Subcutaneous adipose tissue (tissue), 4 donors: ENCODE data around the gene ALKAL2. TPM values are rescaled to one million over a fixed set of nuclear protein-coding genes. Genes with fewer than 3 reads are reported as not detected.

Source experiments
- CTCF ChIP-seq: fragments of 450-650 bp; IDR thresholded peaks from one replicate; pipeline ENCODE4 v1.5.1; 2016; ENCODE audit warnings: low read depth, mild to moderate bottlenecking, control low read depth, antibody characterized with exemption, moderate library complexity
- total RNA-seq, 4 donors: library from RNA; depleted of rRNA; stranded (reverse); fragments of >200 nt; gene quantifications; one replicate each; pipeline ENCODE4 v1.1.0, GENCODE V29; 2016

Gene ALKAL2
- total RNA-seq, 4 donors from 2014 or later = 0.98 to 11.2 (median 6.0) TPM

- TF ChIP-seq CTCF = no peak
Measured at GRCh38 chr2:258933-259332, 29.0 kb downstream of the ALKAL2 start.

GRCh38 chr2:257842-258241 lies 30.0 kb downstream of the ALKAL2 start:
- TF ChIP-seq CTCF = no peak

- TF ChIP-seq CTCF = no peak
Measured at GRCh38 chr2:257429-257828, 30.5 kb downstream of the ALKAL2 start.

GRCh38 chr2:256094-256493 lies 31.8 kb downstream of the ALKAL2 start:
- no peak for TF ChIP-seq CTCF

GRCh38 chr2:255195-255594 lies 32.7 kb downstream of the ALKAL2 start:
- no peak for TF ChIP-seq CTCF

GRCh38 chr2:254241-254640 lies 33.6 kb downstream of the ALKAL2 start:
- TF ChIP-seq CTCF = no peak

GRCh38 chr2:253202-253638 lies 34.7 kb downstream of the ALKAL2 start:
- no peak for TF ChIP-seq CTCF
